ENCODE measurements around the gene LCN6. TPM values are rescaled to one million over a fixed set of nuclear protein-coding genes. Genes with fewer than 3 reads are reported as not detected.

The LCN6 gene
- total RNA-seq, 4 donors from 2014 or later = 14.2 to 70.0 (median 42.9) TPM

DNA sequence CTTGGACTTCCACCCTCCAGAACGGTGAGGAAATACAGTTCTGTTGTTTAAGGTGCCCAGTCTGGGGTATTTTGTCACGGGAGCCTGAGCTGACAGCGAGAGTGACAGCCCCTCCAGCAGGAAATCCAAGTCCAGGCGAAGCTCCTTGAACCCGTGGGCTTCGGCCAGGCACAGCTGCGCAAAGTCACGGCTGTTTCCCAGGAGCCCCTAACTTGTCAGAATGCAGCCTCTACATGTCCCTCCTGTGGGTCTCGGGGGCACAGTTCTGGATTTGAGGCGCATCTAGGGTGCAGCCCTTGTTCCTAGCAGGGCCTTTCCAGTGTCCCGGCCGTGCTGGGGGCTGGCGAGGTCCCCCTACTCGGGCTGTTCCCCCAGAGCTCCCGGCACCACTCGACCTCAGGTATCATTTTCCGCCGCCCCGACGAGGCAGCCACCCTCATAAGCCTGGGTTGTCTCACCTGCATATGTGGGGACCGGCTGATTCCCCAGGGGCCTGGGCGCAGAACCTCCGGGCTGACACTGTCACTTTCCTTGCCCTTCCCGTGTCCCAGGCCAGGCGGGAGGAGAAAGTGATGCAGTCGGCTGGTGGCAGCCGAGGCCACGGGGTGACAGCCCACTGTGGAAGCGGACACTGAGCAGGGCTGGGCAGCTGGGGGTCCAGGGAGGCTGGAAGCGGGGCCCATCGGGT, 5.2 kb upstream of the LCN6 start:
- peaks cover 0 to 44% (median 4%) of the 10 kb centered on the region in 4 donors for H3K9me3 ChIP-seq
- DNase-seq (ENCODE audit: low spot score in 2 of 2) = no peak
- no peak overlapping the region for H3K27ac ChIP-seq
- H3K4me3 ChIP-seq = no peak overlapping the region
- no peaks in the 10 kb centered on the region for H3K36me3 ChIP-seq
- H3K27me3 ChIP-seq = no peaks in the 10 kb centered on the region
- TF ChIP-seq EP300 (IDR thresholded peaks at IDR 0.05) (no peak), POLR2A (IDR thresholded peaks at IDR 0.05) (no peak)
- TF ChIP-seq, protein P1, sequence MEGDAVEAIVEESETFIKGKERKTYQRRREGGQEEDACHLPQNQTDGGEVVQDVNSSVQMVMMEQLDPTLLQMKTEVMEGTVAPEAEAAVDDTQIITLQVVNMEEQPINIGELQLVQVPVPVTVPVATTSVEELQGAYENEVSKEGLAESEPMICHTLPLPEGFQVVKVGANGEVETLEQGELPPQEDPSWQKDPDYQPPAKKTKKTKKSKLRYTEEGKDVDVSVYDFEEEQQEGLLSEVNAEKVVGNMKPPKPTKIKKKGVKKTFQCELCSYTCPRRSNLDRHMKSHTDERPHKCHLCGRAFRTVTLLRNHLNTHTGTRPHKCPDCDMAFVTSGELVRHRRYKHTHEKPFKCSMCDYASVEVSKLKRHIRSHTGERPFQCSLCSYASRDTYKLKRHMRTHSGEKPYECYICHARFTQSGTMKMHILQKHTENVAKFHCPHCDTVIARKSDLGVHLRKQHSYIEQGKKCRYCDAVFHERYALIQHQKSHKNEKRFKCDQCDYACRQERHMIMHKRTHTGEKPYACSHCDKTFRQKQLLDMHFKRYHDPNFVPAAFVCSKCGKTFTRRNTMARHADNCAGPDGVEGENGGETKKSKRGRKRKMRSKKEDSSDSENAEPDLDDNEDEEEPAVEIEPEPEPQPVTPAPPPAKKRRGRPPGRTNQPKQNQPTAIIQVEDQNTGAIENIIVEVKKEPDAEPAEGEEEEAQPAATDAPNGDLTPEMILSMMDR (IDR thresholded peaks at IDR 0.05) = no peak
- 81 to 82% methylated on average over 24 to 25 of the region's 31 CpGs for WGBS, 2 donors
- peaks cover 0 to 18% (median 7%) of the 10 kb centered on the region in 4 donors for H3K4me1 ChIP-seq

DNA sequence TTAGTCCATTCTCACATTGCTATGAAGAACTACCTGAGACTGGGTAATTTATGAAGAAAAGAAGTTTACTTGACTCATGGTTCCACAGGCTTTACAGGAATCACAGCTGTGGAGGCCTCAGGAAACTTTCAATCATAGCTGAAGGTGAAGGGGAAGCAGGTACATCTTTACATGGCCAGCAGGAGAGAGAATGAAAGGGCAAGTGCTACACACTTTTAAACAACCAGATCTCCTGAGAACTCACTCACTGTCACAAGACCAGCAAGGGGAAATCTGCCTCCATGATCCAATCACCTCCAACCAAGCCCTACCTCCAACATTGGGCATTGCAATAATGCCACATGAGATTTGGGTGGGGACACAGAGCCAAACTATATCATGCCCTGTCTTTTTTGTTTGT, 3.5 kb upstream of the LCN6 start:
- Histone ChIP-seq H3K27me3 (no peaks in the 10 kb centered on the region), H3K4me3 (no peak overlapping the region), H3K4me1 (peaks cover 0 to 18% (median 4%) of the 10 kb centered on the region in 4 donors), H3K9me3 (peaks cover 0 to 44% (median 4%) of the 10 kb centered on the region in 4 donors), H3K36me3 (no peaks in the 10 kb centered on the region), H3K27ac (no peak overlapping the region)
- DNase-seq (ENCODE audit: low spot score in 2 of 2) = no peak
- TF ChIP-seq, protein P1 (IDR thresholded peaks at IDR 0.05) = no peak
- TF ChIP-seq EP300 (IDR thresholded peaks at IDR 0.05) = no peak

DNA sequence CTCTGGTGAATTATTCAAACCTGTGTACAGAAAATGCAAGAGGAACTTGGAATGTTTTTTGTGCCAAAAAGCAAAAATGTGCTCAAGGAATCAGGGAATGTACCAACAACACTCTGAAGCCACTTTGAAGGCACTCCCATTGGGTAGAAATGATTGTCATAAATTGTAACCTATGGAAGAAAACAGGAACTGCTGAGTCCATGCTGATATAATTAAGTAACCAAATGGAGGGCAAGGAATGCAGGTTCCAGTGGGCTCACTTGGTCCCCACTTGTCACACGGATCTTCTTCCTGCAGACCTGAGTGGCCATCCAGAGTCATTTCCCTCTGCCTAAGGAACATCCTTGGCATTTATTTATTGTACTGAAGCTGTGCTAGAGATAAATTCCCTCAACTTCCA, 2.9 kb upstream of the LCN6 start:
- no peak for DNase-seq (ENCODE audit: low spot score in 2 of 2)
- WGBS, 2 donors = 80 to 93% methylated on average over 1 of the region's 1 CpG
- TF ChIP-seq, protein P1 (IDR thresholded peaks at IDR 0.05) = no peak
- TF ChIP-seq POLR2A (IDR thresholded peaks at IDR 0.05) = no peak
- no peak for TF ChIP-seq EP300 (IDR thresholded peaks at IDR 0.05)
- Histone ChIP-seq H3K27ac (no peak overlapping the region), H3K27me3 (no peaks in the 10 kb centered on the region), H3K4me3 (no peak overlapping the region), H3K4me1 (peaks cover 0 to 18% (median 4%) of the 10 kb centered on the region in 4 donors), H3K36me3 (no peaks in the 10 kb centered on the region), H3K9me3 (peaks cover 0 to 40% (median 4%) of the 10 kb centered on the region in 4 donors)

DNA sequence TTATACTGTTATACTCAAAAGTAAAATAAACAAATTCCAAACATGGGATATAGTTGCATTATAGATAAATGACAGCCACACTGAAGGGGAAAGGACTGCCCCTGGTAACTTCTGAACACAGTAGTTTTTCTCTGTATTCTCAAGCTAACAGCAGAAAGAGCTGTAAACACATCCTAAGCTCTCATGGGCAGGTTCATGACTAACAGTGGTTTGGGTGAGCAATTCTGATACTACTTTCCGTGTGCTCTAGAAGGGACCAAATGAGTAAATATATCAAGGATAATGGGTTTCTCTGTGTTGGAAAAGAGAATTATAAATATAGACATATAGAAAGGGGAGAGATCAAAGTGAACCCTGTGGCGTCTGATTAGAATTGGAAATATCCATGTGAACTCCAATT, 2.2 kb upstream of the LCN6 start:
- H3K9me3 ChIP-seq = peaks cover 0 to 33% (median 4%) of the 10 kb centered on the region in 4 donors
- WGBS, 2 donors = 29 to 49% methylated on average over 2 of the region's 2 CpGs

More for the DNA sequence above, 2.2 kb upstream of the LCN6 start:
- Histone ChIP-seq H3K36me3 (no peaks in the 10 kb centered on the region), H3K4me3 (no peak overlapping the region), H3K4me1 (peaks cover 0 to 18% (median 4%) of the 10 kb centered on the region in 4 donors), H3K27me3 (no peaks in the 10 kb centered on the region), H3K27ac (no peak overlapping the region)
- no peak for TF ChIP-seq EP300 (IDR thresholded peaks at IDR 0.05)
- no peak for TF ChIP-seq POLR2A (IDR thresholded peaks at IDR 0.05)
- TF ChIP-seq, protein P1 (IDR thresholded peaks at IDR 0.05) = no peak
- DNase-seq (ENCODE audit: low spot score in 2 of 2) = no peak
